NCI-H526 (cell line): ENCODE results near the gene ARAP3.

Experiments
- DNase-seq, 2 experiments: peaks; one replicate each; lab custom pipeline; 2025; lab: John Stamatoyannopoulos, UW

Gene ARAP3

DNA sequence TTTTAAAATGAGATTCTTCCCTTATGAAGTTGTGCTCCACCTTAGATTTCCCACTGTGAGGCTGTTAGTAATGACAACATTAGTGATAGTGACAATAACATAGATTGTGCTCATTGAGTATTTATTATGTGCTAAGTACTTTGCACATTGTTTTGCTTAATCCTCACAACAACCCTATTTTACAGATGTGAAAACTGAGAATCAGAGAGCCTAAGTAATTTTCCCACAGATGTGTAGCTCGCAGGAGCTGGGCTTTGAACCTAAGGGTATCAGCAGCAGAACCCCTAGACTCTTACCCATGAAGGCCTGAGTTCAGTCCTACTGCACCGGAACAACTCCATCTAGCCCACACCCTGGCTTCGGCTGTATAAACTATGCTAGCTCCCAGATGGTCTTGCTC, 15.6 kb upstream of the ARAP3 start:
- DNase-seq = no peak

GRCh38 chr5:141696431-141696830, 14.4 kb upstream of the ARAP3 start:
- DNase-seq = no peak

- DNase-seq = no peak
Measured at GRCh38 chr5:141695627-141696215, 13.7 kb upstream of the ARAP3 start.

DNA sequence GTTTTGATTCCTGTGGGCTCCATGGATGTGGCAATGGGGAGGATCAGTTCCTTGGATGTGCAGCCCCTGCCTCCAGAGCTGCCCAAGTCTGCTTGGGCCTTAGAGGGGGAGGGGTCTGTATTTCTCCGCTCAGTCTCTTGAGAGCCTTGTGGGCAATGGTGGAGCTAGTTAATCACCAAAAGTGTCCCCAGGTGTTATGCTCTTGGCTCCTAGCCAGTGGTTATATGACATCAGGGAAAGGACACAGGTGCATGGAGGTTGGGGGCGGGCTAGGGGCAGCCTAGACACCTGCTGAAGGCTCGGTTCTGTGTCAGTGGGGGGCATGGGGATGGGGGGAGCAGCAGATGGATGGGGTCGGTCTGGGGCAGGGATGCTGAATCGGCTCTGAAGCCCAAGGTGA, 12.4 kb upstream of the ARAP3 start:
- no peak for DNase-seq

DNA sequence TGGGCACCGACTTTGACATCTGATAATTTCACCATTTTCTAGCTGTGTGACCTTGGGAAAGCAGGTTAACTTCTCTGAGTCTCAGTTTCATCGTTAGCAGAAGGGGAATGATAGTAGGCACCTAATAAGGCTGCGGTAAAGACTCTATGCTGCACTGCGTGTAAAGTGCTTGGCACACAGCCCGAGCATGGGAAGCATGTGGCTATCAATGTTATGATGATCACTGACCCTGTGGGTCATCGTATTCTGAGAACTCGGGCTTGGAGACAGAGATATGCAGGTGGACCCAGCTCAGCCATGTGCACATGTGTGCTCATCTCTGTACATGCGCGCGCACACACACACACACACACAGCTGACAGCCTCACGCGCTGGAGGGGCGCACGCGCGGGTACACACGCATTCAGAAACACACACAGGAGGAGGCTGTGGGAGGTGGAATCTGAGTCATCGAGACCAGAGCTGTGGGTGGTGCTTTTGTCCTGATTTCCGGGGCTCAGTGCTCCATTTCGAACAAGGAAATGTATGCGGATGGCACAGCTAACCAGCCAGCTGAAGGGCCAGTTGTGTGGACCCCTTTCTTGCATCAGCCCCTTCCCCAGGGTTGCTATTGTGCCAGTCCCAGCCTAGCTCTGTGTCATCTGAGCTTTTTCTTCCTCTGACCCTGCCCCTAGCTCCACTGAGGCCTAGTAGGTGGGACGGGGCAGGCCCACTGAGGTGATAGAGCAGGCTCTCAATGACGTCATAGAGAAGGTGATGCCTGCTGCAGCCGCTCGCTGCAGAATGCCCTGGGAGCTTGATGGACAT, 11.1 kb upstream of the ARAP3 start:
- no peak for DNase-seq

GRCh38 chr5:141692533-141692888, 10.5 kb upstream of the ARAP3 start:
- peak; percentile 69 to 81 for DNase-seq

GRCh38 chr5:141691867-141692532, 10.0 kb upstream of the ARAP3 start:
- peak; percentile 69 to 87 for DNase-seq

GRCh38 chr5:141691286-141691866, 9.3 kb upstream of the ARAP3 start:
- no peak for DNase-seq

GRCh38 chr5:141686648-141687416, 4.8 kb upstream of the ARAP3 start:
- DNase-seq = no peak

DNA sequence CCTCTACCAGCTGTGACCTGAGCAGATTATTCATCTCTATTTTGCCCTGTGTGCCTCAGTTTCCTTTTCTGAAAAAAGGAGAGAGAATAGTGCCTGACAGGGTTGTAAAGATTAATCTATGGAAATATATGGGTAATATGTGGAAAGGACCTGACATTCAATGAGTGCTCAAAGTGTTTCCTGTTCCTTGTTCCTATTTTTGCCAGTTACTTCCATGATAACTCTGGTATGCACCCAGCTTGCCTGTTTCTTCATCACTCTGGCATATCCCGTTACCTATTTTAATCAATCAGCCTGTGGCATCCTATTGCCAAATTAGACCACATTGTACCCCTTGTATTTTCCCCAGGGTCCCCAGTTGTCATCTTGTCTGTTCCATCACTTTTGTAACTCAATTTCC, 3.6 kb upstream of the ARAP3 start:
- no peak for DNase-seq

DNA sequence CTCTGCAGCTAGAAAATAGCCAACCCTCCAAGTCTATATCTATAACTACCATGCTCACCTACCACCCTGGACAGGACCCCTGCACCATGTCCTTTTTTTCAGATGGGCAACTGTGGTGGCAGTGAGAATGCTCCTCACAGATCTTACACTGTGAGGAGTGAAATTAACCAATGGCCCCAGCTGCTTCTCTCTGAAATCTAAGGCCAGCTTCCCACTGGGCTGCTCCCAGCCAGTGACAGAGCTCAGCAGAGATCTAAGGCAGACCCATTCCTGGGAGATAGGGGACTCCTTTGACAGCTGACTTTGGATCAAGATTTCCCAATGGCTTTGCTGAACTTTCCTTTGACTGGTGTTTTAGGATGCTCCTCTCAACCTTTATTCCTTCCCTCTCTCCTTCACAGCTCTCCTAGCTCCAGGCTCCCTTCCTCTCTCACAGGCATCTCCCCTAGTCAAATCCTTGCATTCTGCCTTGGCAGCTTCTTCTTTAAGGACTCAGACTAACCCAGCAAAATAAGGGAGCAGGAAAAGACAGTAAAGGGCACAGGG, 1.6 kb upstream of the ARAP3 start:
- DNase-seq = no peak

DNA sequence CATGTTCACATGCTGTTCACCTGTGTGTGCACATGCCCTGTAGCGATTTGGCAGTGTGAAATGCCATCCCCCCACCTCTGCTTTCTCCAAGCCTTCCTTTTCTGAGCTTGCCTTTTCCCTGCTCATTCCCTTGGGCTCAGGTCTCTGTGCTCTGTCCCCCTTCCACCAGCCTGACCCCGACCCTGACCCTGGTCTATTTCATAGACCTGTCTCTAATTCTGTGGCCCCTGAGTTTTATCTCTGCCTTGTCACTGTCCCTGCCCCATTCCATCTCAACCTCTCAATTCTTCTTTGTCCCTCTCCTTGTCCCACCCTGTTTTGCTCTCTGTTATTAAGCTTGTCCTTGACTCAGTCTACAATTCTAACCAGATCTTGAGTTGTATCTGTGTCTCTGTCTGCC, 735 bp downstream of the ARAP3 start:
- DNase-seq = no peak

- DNase-seq = no peak
Measured at GRCh38 chr5:141680751-141681201, 1.3 kb downstream of the ARAP3 start.

- no peak for DNase-seq
Measured at GRCh38 chr5:141680178-141680577, 1.9 kb downstream of the ARAP3 start.

- peak in 1 of 2 experiments; percentile 45 for DNase-seq
Measured at GRCh38 chr5:141677415-141677814, 4.6 kb downstream of the ARAP3 start.

DNA sequence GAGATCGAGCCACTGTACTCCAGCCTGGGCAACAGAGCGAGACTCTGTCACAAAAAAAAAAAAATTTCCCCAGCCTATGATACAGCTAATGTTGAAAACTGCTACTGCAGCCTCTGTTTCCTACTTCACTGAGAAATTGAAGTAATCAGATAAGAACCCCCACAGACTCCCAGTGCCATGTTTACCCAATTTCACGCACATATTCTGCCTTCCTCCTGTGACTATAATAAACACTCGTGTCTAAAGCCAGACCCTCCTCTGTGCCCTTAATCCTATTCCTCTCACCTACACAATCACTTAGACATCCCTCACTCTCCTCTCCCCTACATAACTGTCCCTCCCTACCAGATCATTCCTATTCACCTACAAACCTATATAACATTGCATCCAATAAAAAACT, 6.4 kb downstream of the ARAP3 start:
- DNase-seq = no peak

DNA sequence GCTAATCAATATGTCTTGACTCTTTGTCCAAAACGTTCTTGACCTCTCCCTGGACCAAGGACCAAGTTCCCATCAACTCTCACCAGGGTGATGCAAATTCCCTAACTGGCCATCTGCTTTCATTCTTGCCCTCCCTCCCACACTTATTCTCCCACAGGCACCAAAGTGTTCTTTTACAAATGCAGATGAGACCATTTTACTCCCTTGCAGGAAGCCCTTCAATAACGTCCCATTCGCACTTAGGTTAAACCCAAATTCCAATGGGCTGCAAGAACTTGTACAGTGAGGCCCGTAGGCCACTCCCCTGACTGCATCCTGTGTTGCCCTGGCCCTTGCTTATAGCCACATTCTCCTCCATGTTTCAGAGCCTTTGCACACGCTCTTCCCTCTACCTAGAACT, 7.3 kb downstream of the ARAP3 start:
- DNase-seq = no peak

- no peak for DNase-seq
Measured at GRCh38 chr5:141672841-141673813, 8.9 kb downstream of the ARAP3 start.

- no peak for DNase-seq
Measured at GRCh38 chr5:141672071-141672840, 9.8 kb downstream of the ARAP3 start.

- DNase-seq = peak in 1 of 2 experiments; percentile 11
Measured at GRCh38 chr5:141669520-141669919, 12.5 kb downstream of the ARAP3 start.
